H1 (cell line): ENCODE results near the gene PRKCA. TPM values are rescaled to one million over a fixed set of nuclear protein-coding genes. Genes with fewer than 3 reads are reported as not detected.

Experiments
- CTCF ChIA-PET: fragments of 300-600 bp; sonication (Branson Sonifier 250); formaldehyde crosslinking; loops from one replicate; lab custom pipeline; 2021; ENCODE audit not compliant: partially characterized antibody; lab: Charles Lee
- POLR2A ChIA-PET: fragments of 300-600 bp; sonication (Branson Sonifier 250); formaldehyde crosslinking; loops from one replicate; lab custom pipeline; 2021; ENCODE audit warnings: inconsistent platforms; ENCODE audit not compliant: partially characterized antibody; lab: Charles Lee
- DNase-seq, 2 experiments: peaks; one replicate each; pipeline versions ENCODE4 v3.0.0 to v3.0.0-alpha.2; 2010 to 2022; ENCODE audit warnings: low spot score in 2 of 2, low read depth in 1 of 2, mixed read lengths in 1 of 2
- FAIRE-seq: peaks from 2 replicates; lab custom pipeline; 2011; peaks lifted over from hg19 to GRCh38; lab: Jason Lieb, UNC
- H2AFZ ChIP-seq: 2 replicates; pipeline ENCODE4 v1.8.1; 2012; ENCODE audit warnings: low read length, inconsistent platforms
- H2AK5ac ChIP-seq: 2 replicates; pipeline ENCODE4 v1.6.1; 2013; ENCODE audit warnings: low read depth, low read length
- H2BK120ac ChIP-seq: replicated peaks from 2 replicates; pipeline ENCODE3; 2013; ENCODE audit warnings: low read depth, low read length, inconsistent platforms
- H2BK12ac ChIP-seq: 2 replicates; pipeline ENCODE4 v1.6.1; 2013; ENCODE audit warnings: low read depth, low read length
- H2BK15ac ChIP-seq: 2 replicates; pipeline ENCODE4 v1.6.1; 2013; ENCODE audit warnings: low read length
- H2BK20ac ChIP-seq: 2 replicates; pipeline ENCODE4 v1.6.1; 2013; ENCODE audit warnings: low read length
- H2BK5ac ChIP-seq: 2 replicates; pipeline ENCODE4 v1.6.1; 2013; ENCODE audit warnings: low read depth, low read length
- H3K14ac ChIP-seq: 2 replicates; pipeline ENCODE4 v1.6.1; 2013; ENCODE audit warnings: inconsistent platforms; ENCODE audit not compliant: insufficient read length
- H3K18ac ChIP-seq: 2 replicates; pipeline ENCODE4 v1.6.1; 2013; ENCODE audit warnings: low read length; ENCODE audit errors: extremely low read depth
- H3K23ac ChIP-seq: 2 replicates; pipeline ENCODE4 v1.6.1; 2013; ENCODE audit warnings: inconsistent platforms; ENCODE audit not compliant: insufficient read length
- H3K23me2 ChIP-seq: 2 replicates; pipeline ENCODE4 v1.6.1; 2013; ENCODE audit warnings: low read depth, low read length
- H3K27ac ChIP-seq: 2 replicates; pipeline ENCODE4 v1.6.1; 2011; ENCODE audit warnings: low read depth, low read length, inconsistent platforms
- H3K27me3 ChIP-seq, 4 experiments: replicated peaks in 1 of 4; 1 replicate in 1 of 4; 2 replicates in 3 of 4; pipeline versions ENCODE4 v1.6.1 to v1.8.1; 2011 to 2013; ENCODE audit warnings: low read length in 3 of 4, mild to moderate bottlenecking in 3 of 4, inconsistent platforms in 2 of 4, mixed read lengths in 2 of 4, moderate library complexity in 1 of 4; ENCODE audit not compliant: control insufficient read depth in 3 of 4, insufficient read depth in 3 of 4; ENCODE audit errors: extremely low read depth in 1 of 4
- H3K36me3 ChIP-seq, 4 experiments: 2 replicates each; pipeline versions ENCODE4 v1.6.1 to v1.8.1; 2011 to 2013; ENCODE audit warnings: mild to moderate bottlenecking in 4 of 4, low read length in 3 of 4, moderate library complexity in 2 of 4, control low read depth in 1 of 4, inconsistent platforms in 1 of 4; ENCODE audit not compliant: insufficient read depth in 4 of 4, control insufficient read depth in 2 of 4
- H3K4ac ChIP-seq: replicated peaks from 2 replicates; pipeline ENCODE3; 2013; ENCODE audit warnings: low read length, low read depth, mixed read lengths, inconsistent platforms; ENCODE audit not compliant: insufficient read length
- H3K4me1 ChIP-seq, 4 experiments: replicated peaks in 1 of 4; 1 replicate in 1 of 4; 2 replicates in 3 of 4; pipeline versions ENCODE4 v1.6.1 to v1.8.1; 2011 to 2013; ENCODE audit warnings: low read length in 3 of 4, inconsistent platforms in 2 of 4, mixed read lengths in 1 of 4; ENCODE audit not compliant: insufficient read depth in 4 of 4, control insufficient read depth in 3 of 4
- H3K4me2 ChIP-seq, 2 experiments: 2 replicates each; pipeline versions ENCODE4 v1.6.1 to v1.8.1; 2011 to 2013; ENCODE audit warnings: low read depth in 2 of 2, low read length in 2 of 2, control low read depth in 1 of 2, inconsistent platforms in 1 of 2, mild to moderate bottlenecking in 1 of 2; ENCODE audit not compliant: insufficient read depth in 1 of 2
- H3K4me3 ChIP-seq, 4 experiments: fragments of 200-600, 300-600 bp in 1 of 4; sonication (generic), shearing (Covaris generic), sonication (Bioruptor Twin) in 1 of 4; 2 replicates each; pipeline versions ENCODE4 v1.5.1 to v1.8.1; 2011 to 2016; ENCODE audit warnings: low read length in 4 of 4, low read depth in 3 of 4, control low read depth in 2 of 4, inconsistent platforms in 2 of 4, mild to moderate bottlenecking in 2 of 4, mixed read lengths in 1 of 4, moderate library complexity in 1 of 4; ENCODE audit not compliant: insufficient read depth in 2 of 4; ENCODE audit errors: extremely low read depth in 1 of 4
- H3K56ac ChIP-seq: replicated peaks from 2 replicates; pipeline ENCODE3; 2013; ENCODE audit warnings: low read depth, mild to moderate bottlenecking, mixed read lengths, low read length, inconsistent platforms; ENCODE audit not compliant: insufficient read length
- H3K79me1 ChIP-seq: 2 replicates; pipeline ENCODE4 v1.6.1; 2013; ENCODE audit warnings: low read depth, low read length, control low read depth
- H3K79me2 ChIP-seq, 2 experiments: 2 replicates each; pipeline versions ENCODE4 v1.6.1 to v1.8.1; 2012 to 2013; ENCODE audit warnings: low read length in 2 of 2, mild to moderate bottlenecking in 2 of 2, inconsistent platforms in 1 of 2; ENCODE audit not compliant: insufficient read depth in 2 of 2, control insufficient read depth in 1 of 2
- H3K9ac ChIP-seq, 4 experiments: replicated peaks in 1 of 4; 1 replicate in 1 of 4; 2 replicates in 3 of 4; pipeline versions ENCODE4 v1.6.1 to v1.8.1; 2011 to 2013; ENCODE audit warnings: low read depth in 3 of 4, low read length in 3 of 4, control low read depth in 2 of 4, mild to moderate bottlenecking in 2 of 4, moderate library complexity in 2 of 4, inconsistent platforms in 1 of 4; ENCODE audit errors: extremely low read depth in 1 of 4
- H3K9me3 ChIP-seq, 2 experiments: 2 replicates each; pipeline versions ENCODE4 v1.6.1 to v1.8.1; 2012 to 2013; ENCODE audit warnings: mild to moderate bottlenecking in 2 of 2, moderate library complexity in 2 of 2, control low read depth in 1 of 2, inconsistent platforms in 1 of 2, low read depth in 1 of 2, low read length in 1 of 2, mixed read lengths in 1 of 2; ENCODE audit not compliant: insufficient read depth in 2 of 2
- H4K20me1 ChIP-seq, 2 experiments: replicated peaks in 1 of 2; 2 replicates each; pipeline versions ENCODE3 to v1.8.1; 2011 to 2013; ENCODE audit warnings: inconsistent platforms in 2 of 2, low read length in 2 of 2, mild to moderate bottlenecking in 1 of 2; ENCODE audit not compliant: insufficient read depth in 2 of 2, control insufficient read depth in 1 of 2
- H4K5ac ChIP-seq: 2 replicates; pipeline ENCODE4 v1.6.1; 2013; ENCODE audit warnings: low read length, low read depth, mixed read lengths, inconsistent platforms; ENCODE audit not compliant: insufficient read length
- H4K8ac ChIP-seq: 2 replicates; pipeline ENCODE4 v1.8.0; 2013; ENCODE audit warnings: mild to moderate bottlenecking, moderate library complexity, low read length, inconsistent platforms; ENCODE audit not compliant: insufficient read depth; ENCODE audit errors: extremely low read depth
- H4K91ac ChIP-seq: replicated peaks from 2 replicates; pipeline ENCODE3; 2013; ENCODE audit warnings: low read length, mixed read lengths, inconsistent platforms; ENCODE audit not compliant: insufficient read length
- BCL11A ChIP-seq, 2 experiments: IDR thresholded peaks; one replicate each; pipeline ENCODE4 v1.6.1; 2011; ENCODE audit warnings: low read depth in 2 of 2, low read length in 2 of 2, mild to moderate bottlenecking in 2 of 2
- JUND ChIP-seq: IDR thresholded peaks from 2 replicates; pipeline ENCODE4 v1.6.1; 2011; ENCODE audit warnings: mild to moderate bottlenecking, improper control_type of control experiment, low read length
- MAFK ChIP-seq: IDR thresholded peaks from 2 replicates; pipeline ENCODE4 v1.6.1; 2012; ENCODE audit warnings: low read depth, mild to moderate bottlenecking, improper control_type of control experiment, low read length
- RXRA ChIP-seq: IDR thresholded peaks from 2 replicates; pipeline ENCODE4 v1.6.1; 2011; ENCODE audit warnings: low read depth, mild to moderate bottlenecking, low read length, moderate library complexity; ENCODE audit not compliant: insufficient read depth
- WGBS, 2 experiments: shearing (Covaris generic) in 1 of 2; methylation state at CpG; one replicate each; pipeline versions ENCODE4 v1.1.6 to v1.1.7; 2013 to 2015; ENCODE audit warnings: low lambda C conversion rate in 2 of 2, mixed read lengths in 2 of 2, inconsistent platforms in 1 of 2, low coverage in 1 of 2, missing lambda C conversion rate in 1 of 2; ENCODE audit not compliant: insufficient replicate concordance in 2 of 2, insufficient coverage in 1 of 2, insufficient read length in 1 of 2; ENCODE audit errors: extremely low coverage in 1 of 2, missing lambda C conversion rate in 1 of 2; 5-methylcytosine and 5-hydroxymethylcytosine counted together
- polyA plus RNA-seq, 7 experiments: library from polyadenylated mRNA; depleted of rRNA in 3 of 7; stranded (reverse) in 5 of 7; unstranded in 2 of 7; fragments of >200 nt in 5 of 7; fragments of 200-250 nt in 2 of 7; gene quantifications; 1 replicate in 5 of 7; 2 replicates in 1 of 7; 4 replicates in 1 of 7; pipeline versions ENCODE4 v1.2.1 to v1.2.3, GENCODE V29; 2011 to 2013; ENCODE audit warnings: missing spikeins in 2 of 7, mixed read lengths in 2 of 7
- total RNA-seq: library from RNA; stranded (reverse); fragmentation: NEBNext Ultra II Directional; extraction: Animal tissue kit (Norgen Biotek cat#: 25700); gene quantifications from 2 replicates; pipeline ENCODE4 v1.2.1, GENCODE V29; 2021

The PRKCA gene
- total and polyA plus RNA-seq, 2 of the 8 experiments (the other 6 are each of a cell fraction or from before 2014, with no cell fraction given): 5.8 to 17.8 TPM

DNA sequence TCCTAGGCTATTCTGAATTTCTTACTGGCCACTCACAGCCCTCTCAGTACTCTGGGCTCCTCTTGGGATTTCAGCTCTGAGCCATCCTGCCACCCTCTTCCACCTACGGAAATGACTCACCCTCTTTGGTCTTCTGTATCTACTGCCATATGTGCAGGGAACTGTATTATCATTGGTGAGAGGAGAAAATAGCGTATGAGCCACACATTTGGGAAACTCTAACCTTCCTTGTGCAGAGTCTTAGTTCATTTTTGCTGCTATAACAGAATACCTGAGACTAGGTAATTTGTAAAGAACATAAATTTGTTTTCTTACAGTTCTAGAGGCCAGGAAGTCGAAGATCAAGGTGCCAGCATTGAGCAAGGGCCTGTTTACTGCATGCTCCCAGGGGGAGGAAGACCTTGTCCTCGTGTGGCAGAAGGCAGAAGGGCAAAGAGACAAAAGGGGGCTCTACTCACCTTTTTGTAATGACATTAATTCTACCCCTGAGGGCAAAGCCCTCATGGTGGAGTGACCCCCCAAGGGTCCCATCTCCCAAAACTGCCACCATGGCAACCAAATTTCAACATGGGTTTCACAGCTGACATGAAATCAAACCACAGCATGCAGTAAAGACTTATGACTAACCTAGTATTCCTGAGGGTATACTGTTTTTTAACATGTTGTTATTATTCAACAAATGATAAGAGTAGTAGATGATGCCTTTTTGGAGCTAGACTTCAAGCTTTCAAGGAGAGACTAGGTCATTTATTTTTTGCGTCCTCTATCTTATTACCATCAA lies 191.8 kb downstream of the PRKCA start:
- Histone ChIP-seq H2AK5ac (no peak overlapping the region), H3K36me3 (no peaks in the 10 kb centered on the region), H3K27ac (no peak overlapping the region), H3K4ac (no peak overlapping the region), H2BK12ac (no peak overlapping the region; the same call in 1 of the 2 replicates), H3K23me2 (no peaks in the 10 kb centered on the region), H2BK15ac (no peak overlapping the region), H4K20me1 (no peaks in the 10 kb centered on the region), H3K18ac (no peak overlapping the region), H4K5ac (no peak overlapping the region), H2BK120ac (no peak overlapping the region), H2BK5ac (no peak overlapping the region), H3K4me1 (peaks cover 2 to 17% (median 15%) of the 10 kb centered on the region in 4 experiments; a peak in 4 of 7 replicates), H2BK20ac (no peak overlapping the region), H3K9me3 (no peaks in the 10 kb centered on the region), H3K27me3 (no peaks in the 10 kb centered on the region), H3K14ac (no peak overlapping the region), H3K23ac (no peak overlapping the region), H2AFZ (no peak overlapping the region), H3K56ac (no peak overlapping the region), H3K79me1 (0 out of 2 replicates have a peak, but pooled peaks cover 2% of the 10 kb centered on the region), H3K4me3 (no peak overlapping the region), H4K8ac (no peak overlapping the region), H3K4me2 (no peak overlapping the region), H4K91ac (peak overlapping the region; percentile 20), H3K9ac (no peak overlapping the region), H3K79me2 (no peaks in the 10 kb centered on the region)
- CTCF ChIA-PET: interaction anchor here (0.6 to 1.5 kb wide), 4 partner anchors 10 to 59 kb away, joined by 3 to 4 read pairs (median 3); no protein-coding TSS in a partner anchor
- POLR2A ChIA-PET: interaction anchor here (1.2 kb wide), 1 partner anchor 9 kb away, joined by 3 read pairs; no protein-coding TSS in a partner anchor
- WGBS, 2 experiments: 79% methylated on average over 5 of the region's 5 CpGs; no CpG with 5 or more reads in 1 of the 2 experiments
- no peak for DNase-seq
- no peak for FAIRE-seq
- TF ChIP-seq JUND (peak; percentile 43; the same call in 1 of the 2 replicates), MAFK (no peak), BCL11A (IDR thresholded peaks at IDR 0.05; ENCODE audit: low read depth in 2 of 2, low read length in 2 of 2) (no peak), RXRA (no peak)
